ENCODE data around the gene SEMA3F.

DNA sequence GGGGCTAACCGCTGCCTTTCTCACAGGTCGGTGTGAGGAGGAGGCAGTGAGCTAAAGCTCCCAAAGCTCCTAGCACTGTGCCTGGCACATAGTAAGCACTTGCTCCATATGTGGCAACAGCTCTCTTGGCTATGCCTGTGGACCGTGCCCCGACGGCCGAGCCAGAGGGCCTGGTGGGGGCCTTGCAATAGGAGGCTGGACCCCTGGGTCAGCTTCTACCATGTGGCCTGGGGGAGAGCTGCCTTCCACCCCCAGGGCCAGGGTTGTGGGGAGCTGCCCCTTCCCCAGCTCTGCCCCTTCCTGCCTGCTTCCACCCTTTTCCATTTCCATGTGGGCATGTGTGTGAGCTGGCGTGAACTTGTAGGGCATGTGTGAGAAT is 19.4 kb downstream of the SEMA3F start:
- TF ChIP-seq, protein P1, sequence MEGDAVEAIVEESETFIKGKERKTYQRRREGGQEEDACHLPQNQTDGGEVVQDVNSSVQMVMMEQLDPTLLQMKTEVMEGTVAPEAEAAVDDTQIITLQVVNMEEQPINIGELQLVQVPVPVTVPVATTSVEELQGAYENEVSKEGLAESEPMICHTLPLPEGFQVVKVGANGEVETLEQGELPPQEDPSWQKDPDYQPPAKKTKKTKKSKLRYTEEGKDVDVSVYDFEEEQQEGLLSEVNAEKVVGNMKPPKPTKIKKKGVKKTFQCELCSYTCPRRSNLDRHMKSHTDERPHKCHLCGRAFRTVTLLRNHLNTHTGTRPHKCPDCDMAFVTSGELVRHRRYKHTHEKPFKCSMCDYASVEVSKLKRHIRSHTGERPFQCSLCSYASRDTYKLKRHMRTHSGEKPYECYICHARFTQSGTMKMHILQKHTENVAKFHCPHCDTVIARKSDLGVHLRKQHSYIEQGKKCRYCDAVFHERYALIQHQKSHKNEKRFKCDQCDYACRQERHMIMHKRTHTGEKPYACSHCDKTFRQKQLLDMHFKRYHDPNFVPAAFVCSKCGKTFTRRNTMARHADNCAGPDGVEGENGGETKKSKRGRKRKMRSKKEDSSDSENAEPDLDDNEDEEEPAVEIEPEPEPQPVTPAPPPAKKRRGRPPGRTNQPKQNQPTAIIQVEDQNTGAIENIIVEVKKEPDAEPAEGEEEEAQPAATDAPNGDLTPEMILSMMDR (conservative IDR thresholded peaks at IDR 0.05 in 1 of 2, IDR thresholded peaks at IDR 0.05 in 1 of 2; ENCODE audit: low read depth in 1 of 2, low read length in 2 of 2) = no peak
- TF ChIP-seq EZH2 (IDR thresholded peaks at IDR 0.05; ENCODE audit: low read length, missing control alignments) = no peak

All from fibroblast of lung (primary cell).